ENCODE data around the gene LST1.

GRCh38 chr6:31541059-31541657 is 44.9 kb upstream of the LST1 start:
- TF ChIP-seq, protein P1, sequence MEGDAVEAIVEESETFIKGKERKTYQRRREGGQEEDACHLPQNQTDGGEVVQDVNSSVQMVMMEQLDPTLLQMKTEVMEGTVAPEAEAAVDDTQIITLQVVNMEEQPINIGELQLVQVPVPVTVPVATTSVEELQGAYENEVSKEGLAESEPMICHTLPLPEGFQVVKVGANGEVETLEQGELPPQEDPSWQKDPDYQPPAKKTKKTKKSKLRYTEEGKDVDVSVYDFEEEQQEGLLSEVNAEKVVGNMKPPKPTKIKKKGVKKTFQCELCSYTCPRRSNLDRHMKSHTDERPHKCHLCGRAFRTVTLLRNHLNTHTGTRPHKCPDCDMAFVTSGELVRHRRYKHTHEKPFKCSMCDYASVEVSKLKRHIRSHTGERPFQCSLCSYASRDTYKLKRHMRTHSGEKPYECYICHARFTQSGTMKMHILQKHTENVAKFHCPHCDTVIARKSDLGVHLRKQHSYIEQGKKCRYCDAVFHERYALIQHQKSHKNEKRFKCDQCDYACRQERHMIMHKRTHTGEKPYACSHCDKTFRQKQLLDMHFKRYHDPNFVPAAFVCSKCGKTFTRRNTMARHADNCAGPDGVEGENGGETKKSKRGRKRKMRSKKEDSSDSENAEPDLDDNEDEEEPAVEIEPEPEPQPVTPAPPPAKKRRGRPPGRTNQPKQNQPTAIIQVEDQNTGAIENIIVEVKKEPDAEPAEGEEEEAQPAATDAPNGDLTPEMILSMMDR (IDR thresholded peaks at IDR 0.05): no peak
- TF ChIP-seq POLR2A (IDR thresholded peaks at IDR 0.05): no peak
